Left cardiac atrium (tissue), 4 donors: ENCODE data around the gene MAGI2. TPM values are rescaled to one million over a fixed set of nuclear protein-coding genes. Genes with fewer than 3 reads are reported as not detected.

Source experiments
- ATAC-seq, 2 donors: fragments of 200-7000 bp; cut with Tn5 transposase; one replicate each; pipeline ENCODE4 v1.9.1; 2020; ENCODE audit warnings: mild to moderate bottlenecking in 2 of 2, moderate library complexity in 2 of 2
- DNase-seq: peaks from one replicate; pipeline ENCODE4 v3.0.0-alpha.2; 2020
- intact Hi-C, 2 donors: fragments of 100-400 bp; cut with DNase I; formaldehyde crosslinking; loops; one replicate each; pipeline versions ENCODE4 v1.14.1 to v1.15.1; 2022 to 2023
- total RNA-seq, 2 donors: library from RNA; stranded (reverse); fragmentation: NEBNext Ultra II Directional; extraction: Animal tissue kit (Norgen Biotek cat#: 25700); gene quantifications; one replicate each; pipeline ENCODE4 v1.2.1, GENCODE V29; 2021
- donor health status: DM: no; HTN: yes; CAD: no.
- donor health status: DM: no; HTN: yes; CAD: no; lungs with severe emphysema.
- donor health status: DM: yes; HTN: yes; CAD: no.
- donor health status: Dilated cardiomyopathy.

MAGI2 gene
- total RNA-seq, 2 donors from 2014 or later = 7.2 to 8.7 TPM

DNA sequence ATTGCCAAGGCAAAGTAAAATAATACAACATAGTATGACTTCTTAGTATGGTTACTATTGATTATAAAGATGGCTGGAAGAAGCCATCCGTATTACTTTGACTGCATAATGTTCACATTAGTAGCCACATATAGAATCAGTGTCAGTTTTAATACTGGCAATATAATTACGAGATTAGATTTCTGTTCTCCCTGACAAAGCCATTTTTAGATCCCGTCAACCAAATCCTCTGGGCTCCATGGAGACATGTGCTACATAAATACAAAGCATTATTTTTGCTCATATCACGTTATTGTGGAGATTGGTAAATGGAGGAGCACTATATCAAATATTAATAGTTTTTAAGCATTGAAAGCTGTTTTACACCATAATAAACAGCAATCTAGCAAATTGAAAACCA lies 124.0 kb downstream of the MAGI2 start:
- DNase-seq = no peak
- intact Hi-C loops = no loop called here
- ATAC-seq = no peak

- ATAC-seq = no peak
- intact Hi-C loops = no loop called here
- no peak for DNase-seq
These were observed 132.6 kb downstream of the MAGI2 start for GRCh38 chr7:79320741-79321473.

- intact Hi-C loops = no loop called here
- DNase-seq = no peak
- no peak for ATAC-seq
These were observed 134.1 kb downstream of the MAGI2 start for GRCh38 chr7:79319369-79319768.

- DNase-seq = no peak
- intact Hi-C loops = no loop called here
- ATAC-seq = peak; percentile 19 to 80
These were observed 135.7 kb downstream of the MAGI2 start for GRCh38 chr7:79317728-79318127.

GRCh38 chr7:79312022-79312421 lies 141.4 kb downstream of the MAGI2 start:
- no peak for DNase-seq
- intact Hi-C loops = no loop called here
- no peak for ATAC-seq

- peak; percentile 78 to 88 for ATAC-seq
- intact Hi-C loops = loop anchor here in 1 of 2 donors (10.0 kb wide), 2 partner anchors 147 to 707 kb away; partner anchors contain the start of gene MAGI2
- no peak for DNase-seq
These were observed 145.3 kb downstream of the MAGI2 start for GRCh38 chr7:79308192-79308591.

DNA sequence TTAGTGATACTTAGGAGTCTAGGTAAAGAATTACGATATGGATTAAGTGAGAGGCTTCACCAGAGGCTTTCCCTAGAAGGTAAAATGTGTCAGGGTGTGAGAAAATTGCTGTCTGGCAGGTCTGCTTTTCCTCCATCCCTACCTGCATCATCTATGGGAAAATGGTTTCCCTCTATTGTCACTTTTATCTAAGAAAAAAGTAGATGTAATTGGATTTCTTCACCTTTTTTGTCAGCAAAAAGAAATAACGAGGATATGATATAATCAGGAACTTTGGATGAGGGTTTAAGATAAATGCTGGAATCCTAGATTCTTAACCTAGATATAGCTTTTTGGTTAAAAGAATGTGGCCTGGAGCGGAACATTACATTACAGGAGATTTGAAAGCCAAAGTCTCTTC lies 146.1 kb downstream of the MAGI2 start:
- ATAC-seq = no peak
- no peak for DNase-seq
- intact Hi-C loops = loop anchor here in 1 of 2 donors (10.0 kb wide), 2 partner anchors 147 to 707 kb away; partner anchors contain the start of gene MAGI2

GRCh38 chr7:79304711-79305110 lies 148.8 kb downstream of the MAGI2 start:
- DNase-seq (no peak), ATAC-seq (no peak)
- intact Hi-C loops = loop anchor here in 1 of 2 donors (10.0 kb wide), 2 partner anchors 150 to 710 kb away; partner anchors contain the start of gene MAGI2

GRCh38 chr7:79302293-79302692 lies 151.2 kb downstream of the MAGI2 start:
- DNase-seq (no peak), ATAC-seq (no peak)
- intact Hi-C loops = loop anchor here in 1 of 2 donors (10.0 kb wide), 2 partner anchors 153 to 713 kb away; partner anchors contain the start of gene MAGI2

- intact Hi-C loops = loop anchor here in 1 of 2 donors (10.0 kb wide), 2 partner anchors 153 to 713 kb away; partner anchors contain the start of gene MAGI2
- DNase-seq = no peak
- no peak for ATAC-seq
These were observed 152.0 kb downstream of the MAGI2 start for GRCh38 chr7:79301419-79301818.

DNA sequence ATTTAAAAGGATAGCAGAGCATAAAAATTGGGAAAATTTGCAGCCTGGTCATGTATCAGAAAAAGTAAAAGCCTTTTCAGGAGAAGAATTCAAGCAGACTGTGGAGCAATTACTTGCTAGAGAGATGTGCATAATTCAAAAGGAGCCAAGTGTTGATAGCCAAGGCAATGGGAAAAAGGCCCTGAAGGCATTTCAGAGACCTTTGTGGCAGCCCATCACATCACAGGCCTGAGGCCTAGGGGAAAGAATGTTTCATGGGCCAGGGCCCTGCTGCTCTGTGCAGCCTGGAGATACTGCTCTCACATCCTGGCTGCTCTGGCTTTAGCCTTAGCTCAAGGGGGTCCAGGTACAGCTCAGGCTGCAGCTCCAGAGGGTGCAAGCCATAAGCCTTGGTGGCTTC lies 152.9 kb downstream of the MAGI2 start:
- intact Hi-C loops = loop anchor here in 1 of 2 donors (10.0 kb wide), 2 partner anchors 154 to 714 kb away; partner anchors contain the start of gene MAGI2
- DNase-seq = no peak
- no peak for ATAC-seq

DNA sequence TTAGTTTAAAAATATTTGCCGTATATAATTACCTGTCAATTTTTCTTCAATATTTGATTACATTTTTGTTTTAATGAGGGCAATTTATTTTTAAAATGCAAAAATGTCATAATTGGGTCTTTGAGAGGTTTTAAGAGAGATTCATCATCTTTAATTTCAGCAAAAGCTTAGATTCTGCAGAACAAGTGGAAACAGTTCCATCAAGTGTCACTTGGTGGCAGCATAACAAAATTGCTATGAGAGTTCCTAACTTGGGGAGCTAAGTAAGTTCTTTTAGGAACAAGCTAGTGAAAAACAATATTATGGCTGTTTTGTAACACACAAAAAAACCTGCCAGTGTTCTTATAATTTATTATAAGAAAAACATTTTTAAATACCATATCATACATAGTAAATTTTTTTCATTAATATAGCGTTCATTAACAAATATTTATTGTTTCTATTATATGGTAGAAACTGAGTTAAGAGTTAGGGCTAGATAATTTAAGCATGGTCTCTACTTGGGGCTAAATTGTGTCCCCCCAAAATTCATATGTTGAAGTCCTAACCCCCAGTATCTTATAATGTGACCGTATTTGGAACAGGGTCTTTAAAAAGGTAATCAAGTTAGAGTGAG lies 155.2 kb downstream of the MAGI2 start:
- ATAC-seq = no peak
- intact Hi-C loops = loop anchor here in 1 of 2 donors (10.0 kb wide), 2 partner anchors 447 to 747 kb away; no protein-coding TSS in a partner anchor
- DNase-seq = no peak

DNA sequence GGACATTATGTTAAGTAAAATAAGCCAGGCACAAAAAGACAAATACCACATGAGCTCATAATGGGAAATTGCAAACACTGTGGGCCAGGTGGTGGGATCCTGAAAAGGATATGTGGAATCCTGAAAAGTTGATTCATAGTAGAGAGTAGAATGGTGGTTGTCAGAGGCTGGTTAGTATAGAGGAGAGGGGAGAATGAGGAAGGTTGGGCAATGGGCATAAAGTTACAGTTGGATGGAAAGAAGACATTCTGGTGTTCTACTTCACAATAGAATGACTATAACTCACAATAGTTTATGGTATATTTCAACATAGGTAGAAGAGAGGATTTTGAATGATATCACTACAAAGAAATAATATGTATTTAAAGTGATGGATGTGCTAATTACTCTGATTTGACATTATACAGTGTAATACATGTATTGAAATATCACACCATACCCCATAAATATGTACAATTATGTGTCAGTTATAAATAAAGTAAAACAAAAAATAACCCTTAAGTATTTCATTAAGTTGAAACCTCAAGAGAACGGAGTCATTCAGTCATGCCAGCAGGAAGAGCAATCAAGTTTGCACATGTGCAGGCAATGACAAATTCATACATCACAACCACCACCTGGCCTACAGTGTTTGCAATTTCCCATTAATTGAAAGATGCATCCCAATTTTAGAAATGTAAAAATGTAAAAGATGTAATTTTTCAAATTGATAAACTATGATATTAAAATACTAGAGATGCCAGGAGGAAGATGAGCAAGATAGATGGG lies 156.7 kb downstream of the MAGI2 start:
- ATAC-seq (no peak), DNase-seq (no peak)
- intact Hi-C loops = loop anchor here in 1 of 2 donors (10.0 kb wide), 2 partner anchors 448 to 748 kb away; no protein-coding TSS in a partner anchor

- ATAC-seq = no peak
- no peak for DNase-seq
- intact Hi-C loops = loop anchor here in 1 of 2 donors (10.0 kb wide), 2 partner anchors 451 to 751 kb away; no protein-coding TSS in a partner anchor
These were observed 159.8 kb downstream of the MAGI2 start for GRCh38 chr7:79293655-79294142.

GRCh38 chr7:79292834-79293233 lies 160.6 kb downstream of the MAGI2 start:
- intact Hi-C loops = loop anchor here in 1 of 2 donors (10.0 kb wide), 2 partner anchors 452 to 752 kb away; no protein-coding TSS in a partner anchor
- ATAC-seq (no peak), DNase-seq (no peak)

DNA sequence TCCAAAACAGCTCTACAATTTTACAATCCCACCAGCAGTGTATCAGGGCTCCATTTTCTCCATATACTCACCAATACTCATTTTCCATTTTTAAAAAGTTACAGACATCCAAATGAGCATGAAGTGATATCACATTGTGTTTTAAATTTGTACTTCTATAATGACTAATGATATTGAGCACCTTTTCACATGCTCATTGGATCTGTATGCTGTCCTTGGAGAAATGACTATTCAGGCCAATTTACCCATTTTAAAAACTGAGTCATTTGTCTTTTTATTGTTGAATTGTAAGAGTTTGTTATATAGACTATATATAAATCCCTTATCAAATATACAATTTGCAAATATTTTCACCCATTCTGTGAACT lies 162.0 kb downstream of the MAGI2 start:
- ATAC-seq (no peak), DNase-seq (no peak)
- intact Hi-C loops = loop anchor here in 1 of 2 donors (10.0 kb wide), 2 partner anchors 453 to 753 kb away; no protein-coding TSS in a partner anchor

DNA sequence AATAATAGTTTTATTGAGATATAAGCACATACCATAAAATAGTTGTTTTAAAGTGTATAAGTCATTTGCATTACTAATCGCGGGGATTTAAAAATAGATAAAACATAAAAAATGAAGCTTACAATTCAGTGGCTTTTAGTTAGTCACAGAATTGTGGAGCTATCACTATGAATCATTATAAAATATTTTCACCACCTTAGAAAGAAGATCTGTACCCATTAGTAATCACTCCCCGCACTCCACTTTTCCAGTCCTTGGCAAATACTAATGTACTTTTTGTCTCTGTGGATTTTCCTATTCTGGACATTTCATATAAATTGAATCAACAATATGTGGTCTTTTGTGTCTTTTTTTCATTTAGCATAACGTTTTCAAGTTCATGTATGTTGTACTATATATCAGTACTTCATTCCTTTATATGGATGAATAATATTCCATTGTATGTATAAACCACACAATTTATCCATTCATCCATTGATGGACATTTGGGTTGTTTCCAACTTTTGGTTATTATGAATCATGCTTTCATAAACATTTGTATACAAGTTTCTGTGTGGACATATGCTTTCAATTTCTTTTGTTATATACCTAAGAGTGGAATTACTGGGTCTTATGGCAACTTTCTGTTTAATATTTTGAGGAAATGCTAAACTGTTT lies 162.5 kb downstream of the MAGI2 start:
- ATAC-seq (no peak), DNase-seq (no peak)
- intact Hi-C loops = loop anchor here in 1 of 2 donors (10.0 kb wide), 2 partner anchors 454 to 754 kb away; no protein-coding TSS in a partner anchor

DNA sequence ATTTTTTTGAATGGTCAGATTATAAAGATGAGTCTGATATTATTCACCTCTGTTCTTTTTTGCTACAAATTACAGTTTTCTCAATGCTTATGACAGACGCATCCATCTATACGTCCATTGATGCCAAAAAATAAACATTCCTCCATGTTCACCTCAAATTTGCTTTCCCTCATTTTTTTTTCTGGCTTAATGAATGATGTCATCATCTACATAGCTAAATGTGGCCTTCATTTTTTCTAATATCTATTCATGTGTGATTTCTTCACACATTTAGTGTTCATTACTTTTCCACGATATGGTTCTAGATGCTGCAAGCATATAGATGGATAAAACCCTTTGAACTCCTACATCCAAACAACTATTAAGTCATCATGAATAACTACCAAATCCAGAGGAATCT lies 163.1 kb downstream of the MAGI2 start:
- DNase-seq = no peak
- intact Hi-C loops = loop anchor here in 1 of 2 donors (10.0 kb wide), 2 partner anchors 454 to 754 kb away; no protein-coding TSS in a partner anchor

More for the DNA sequence above, 163.1 kb downstream of the MAGI2 start:
- ATAC-seq = no peak
